Activated CD8-positive, alpha-beta T cell treated with anti-CD3 and anti-CD28 coated beads for 36 hours (primary cell): ENCODE results near the gene MAP1LC3B2. TPM values are rescaled to one million over a fixed set of nuclear protein-coding genes. Genes with fewer than 3 reads are reported as not detected.

Experiments
- ATAC-seq: fragments of 200-7000 bp; cut with Tn5 transposase; one replicate; pipeline ENCODE4 v1.10.0; 2021; ENCODE audit warnings: mild to moderate bottlenecking, moderate library complexity
- CTCF ChIA-PET: fragments of 350-600 bp; sonication (Branson Sonifier 250); formaldehyde crosslinking; loops from one replicate; lab custom pipeline; 2021; ENCODE audit warnings: antibody characterized with exemption; lab: Charles Lee
- POLR2A ChIA-PET: fragments of 350-600 bp; sonication (Branson Sonifier 250); formaldehyde crosslinking; loops from one replicate; lab custom pipeline; 2021; ENCODE audit warnings: antibody characterized with exemption; lab: Charles Lee
- DNase-seq: peaks from one replicate; pipeline ENCODE4 v3.0.0-alpha.2; 2020
- H3K27ac Mint-ChIP-seq: one replicate; pipeline ENCODE4 v1.8.0; 2021; ENCODE audit warnings: mild to moderate bottlenecking, mixed read lengths
- H3K27me3 Mint-ChIP-seq: one replicate; pipeline ENCODE4 v1.8.0; 2021; ENCODE audit warnings: mixed read lengths
- H3K36me3 Mint-ChIP-seq: one replicate; pipeline ENCODE4 v1.8.0; 2021; ENCODE audit warnings: low read depth, mixed read lengths
- H3K4me1 Mint-ChIP-seq: one replicate; pipeline ENCODE4 v1.8.0; 2021; ENCODE audit warnings: low read depth, mixed read lengths
- H3K4me3 Mint-ChIP-seq: one replicate; pipeline ENCODE4 v1.8.0; 2021; ENCODE audit warnings: mild to moderate bottlenecking, moderate library complexity, mixed read lengths
- H3K9me3 Mint-ChIP-seq: one replicate; pipeline ENCODE4 v1.8.0; 2021; ENCODE audit warnings: mixed read lengths
- CTCF ChIP-seq: fragments of 200-600 bp; IDR thresholded peaks from one replicate; pipeline ENCODE4 v1.8.0; 2022; ENCODE audit warnings: antibody characterized with exemption, mild to moderate bottlenecking
- intact Hi-C: fragments of 100-400 bp; cut with micrococcal nuclease; formaldehyde crosslinking; loops from one replicate; pipeline ENCODE4 v1.10.0; 2022
- total RNA-seq, 2 experiments: library from RNA; stranded (reverse); gene quantifications; one replicate each; pipeline ENCODE4 v1.2.3, GENCODE V29; 2021

The MAP1LC3B2 gene
- total RNA-seq, 2 experiments from 2014 or later: 1.9 to 3.1 TPM

GRCh38 chr12:116537101-116537904 lies 21.9 kb upstream of the MAP1LC3B2 start:
- H3K9me3 Mint-ChIP-seq: no peaks in the 10 kb centered on the region
- H3K4me3 Mint-ChIP-seq: no peak overlapping the region
- DNase-seq (no peak), ATAC-seq (no peak)
- CTCF ChIA-PET: no interaction called here
- peaks cover 35% of the 10 kb centered on the region for H3K4me1 Mint-ChIP-seq
- TF ChIP-seq CTCF: no peak
- no peak overlapping the region for H3K27ac Mint-ChIP-seq
- intact Hi-C loops: no loop called here
- POLR2A ChIA-PET: interaction anchor here (0.7 kb wide), 1 partner anchor 22 kb away, joined by 4 read pairs; the partner anchor contains the start of gene MAP1LC3B2
- H3K27me3 Mint-ChIP-seq: peaks cover 3% of the 10 kb centered on the region
- no peaks in the 10 kb centered on the region for H3K36me3 Mint-ChIP-seq

GRCh38 chr12:116538076-116538591 lies 21.0 kb upstream of the MAP1LC3B2 start:
- no peak for TF ChIP-seq CTCF
- DNase-seq (no peak), ATAC-seq (peak; percentile 8)
- peaks cover 3% of the 10 kb centered on the region for H3K27me3 Mint-ChIP-seq
- H3K9me3 Mint-ChIP-seq: no peaks in the 10 kb centered on the region
- CTCF ChIA-PET: no interaction called here
- peaks cover 30% of the 10 kb centered on the region for H3K4me1 Mint-ChIP-seq
- no peak overlapping the region for H3K4me3 Mint-ChIP-seq
- intact Hi-C loops: no loop called here
- POLR2A ChIA-PET: interaction anchor here (0.7 kb wide), 1 partner anchor 22 kb away, joined by 4 read pairs; the partner anchor contains the start of gene MAP1LC3B2
- no peaks in the 10 kb centered on the region for H3K36me3 Mint-ChIP-seq
- no peak overlapping the region for H3K27ac Mint-ChIP-seq

GRCh38 chr12:116538682-116539305 lies 20.4 kb upstream of the MAP1LC3B2 start:
- POLR2A ChIA-PET: no interaction called here
- Mint-ChIP-seq H3K9me3 (no peaks in the 10 kb centered on the region), H3K27me3 (peaks cover 3% of the 10 kb centered on the region), H3K4me3 (no peak overlapping the region), H3K36me3 (no peaks in the 10 kb centered on the region), H3K27ac (no peak overlapping the region), H3K4me1 (peaks cover 30% of the 10 kb centered on the region)
- ATAC-seq (no peak), DNase-seq (no peak)
- intact Hi-C loops: no loop called here
- CTCF ChIA-PET: interaction anchor here (0.7 kb wide), 1 partner anchor 25 kb away, joined by 3 read pairs; no protein-coding TSS in a partner anchor
- TF ChIP-seq CTCF: no peak

GRCh38 chr12:116539361-116539771 lies 19.8 kb upstream of the MAP1LC3B2 start:
- CTCF ChIA-PET: interaction anchor here (0.7 to 1.2 kb wide), 2 partner anchors 20 to 25 kb away, joined by 3 read pairs; partner anchors contain the start of gene MAP1LC3B2
- no peaks in the 10 kb centered on the region for H3K36me3 Mint-ChIP-seq
- H3K27ac Mint-ChIP-seq: no peak overlapping the region
- POLR2A ChIA-PET: no interaction called here
- DNase-seq (no peak), ATAC-seq (no peak)
- H3K27me3 Mint-ChIP-seq: peaks cover 2% of the 10 kb centered on the region
- peaks cover 26% of the 10 kb centered on the region for H3K4me1 Mint-ChIP-seq
- intact Hi-C loops: no loop called here
- H3K4me3 Mint-ChIP-seq: no peak overlapping the region
- TF ChIP-seq CTCF: no peak
- no peaks in the 10 kb centered on the region for H3K9me3 Mint-ChIP-seq
